WTC11 (cell line): ENCODE measurements around the gene DCAF15. TPM values are rescaled to one million over a fixed set of nuclear protein-coding genes. Genes with fewer than 3 reads are reported as not detected.

Experiments
- ATAC-seq: fragments of 200-7000 bp; cut with Tn5 transposase; 2 replicates; pipeline ENCODE4 v1.10.0; 2021; ENCODE audit warnings: mild to moderate bottlenecking, moderate library complexity
- CTCF ChIA-PET: fragments of 300-600 bp; sonication (Branson Sonifier 250); formaldehyde crosslinking; loops from one replicate; lab custom pipeline; 2021; ENCODE audit warnings: antibody characterized with exemption; lab: Charles Lee
- POLR2A ChIA-PET: fragments of 350-600 bp; sonication (Branson Sonifier 250); formaldehyde crosslinking; loops from one replicate; lab custom pipeline; 2021; ENCODE audit warnings: antibody characterized with exemption; lab: Charles Lee
- DNase-seq: peaks from one replicate; pipeline ENCODE4 v3.0.0; 2021; ENCODE audit warnings: low spot score
- H3K27ac Mint-ChIP-seq: 2 replicates; pipeline ENCODE4 v1.8.0; 2021; ENCODE audit warnings: mixed read lengths
- H3K27me3 Mint-ChIP-seq: 2 replicates; pipeline ENCODE4 v1.8.0; 2021; ENCODE audit warnings: low read depth, mild to moderate bottlenecking, moderate library complexity, mixed read lengths
- H3K36me3 Mint-ChIP-seq: 2 replicates; pipeline ENCODE4 v1.8.0; 2021; ENCODE audit warnings: mixed read lengths
- H3K4me1 Mint-ChIP-seq: 2 replicates; pipeline ENCODE4 v1.8.0; 2022; ENCODE audit warnings: mixed read lengths
- H3K4me3 Mint-ChIP-seq: 2 replicates; pipeline ENCODE4 v1.8.0; 2021; ENCODE audit warnings: mild to moderate bottlenecking, moderate library complexity, mixed read lengths
- H3K9me3 Mint-ChIP-seq: 2 replicates; pipeline ENCODE4 v1.8.0; 2021; ENCODE audit warnings: mixed read lengths
- FOXK1 ChIP-seq: sonication (generic); formaldehyde crosslinking; IDR thresholded peaks from 2 replicates; pipeline ENCODE4 v1.8.0; 2022; ENCODE audit warnings: mild to moderate bottlenecking, moderate library complexity, missing genetic modification reagents
- GTF2I ChIP-seq: fragments of 250-450 bp; sonication (Bioruptor Pico); conservative IDR thresholded peaks from 2 replicates; pipeline ENCODE4 v1.4.0; 2021; ENCODE audit warnings: mild to moderate bottlenecking
- IRF2 ChIP-seq: sonication (generic); formaldehyde crosslinking; IDR thresholded peaks from 2 replicates; pipeline ENCODE4 v1.8.0; 2022; ENCODE audit warnings: low read depth, missing genetic modification reagents, borderline replicate concordance
- NFATC4 ChIP-seq: fragments of 250-450 bp; sonication (Bioruptor Pico); IDR thresholded peaks from 2 replicates; pipeline ENCODE4 v1.9.0; 2021; ENCODE audit warnings: mild to moderate bottlenecking
- NFE2L1 ChIP-seq: sonication (generic); formaldehyde crosslinking; IDR thresholded peaks from 2 replicates; pipeline ENCODE4 v1.8.1; 2023; ENCODE audit warnings: missing genetic modification reagents
- SMAD3 ChIP-seq: sonication (generic); formaldehyde crosslinking; IDR thresholded peaks from 2 replicates; pipeline ENCODE4 v1.8.0; 2022; ENCODE audit warnings: missing genetic modification reagents, mild to moderate bottlenecking, borderline replicate concordance
- total RNA-seq: library from RNA; stranded (reverse); gene quantifications from 3 replicates; pipeline ENCODE4 v1.2.3, GENCODE V29; 2021
- TF ChIP-seq, protein P1 (sequence below): sonication (generic); formaldehyde crosslinking; IDR thresholded peaks from 2 replicates; pipeline ENCODE4 v1.8.1; 2022; ENCODE audit warnings: mild to moderate bottlenecking, moderate library complexity, missing genetic modification reagents
- TF ChIP-seq, protein P2 (sequence below): sonication (generic); formaldehyde crosslinking; IDR thresholded peaks from 2 replicates; pipeline ENCODE4 v1.8.1; 2023; ENCODE audit warnings: mild to moderate bottlenecking, moderate library complexity, missing genetic modification reagents
- TF ChIP-seq, protein P3 (sequence below): fragments of 250-450 bp; sonication (Bioruptor Pico); IDR thresholded peaks from 2 replicates; pipeline ENCODE4 v1.8.0; 2021; ENCODE audit warnings: mild to moderate bottlenecking
- TF ChIP-seq, protein P4 (sequence below): sonication (generic); formaldehyde crosslinking; IDR thresholded peaks from 2 replicates; pipeline ENCODE4 v1.8.0; 2023; ENCODE audit warnings: mild to moderate bottlenecking, missing genetic modification reagents
- TF ChIP-seq, protein P5 (sequence below): fragments of 250-450 bp; sonication (Bioruptor Pico); IDR thresholded peaks from 2 replicates; pipeline ENCODE4 v2.1.2; 2022; ENCODE audit warnings: mild to moderate bottlenecking, moderate library complexity
- TF ChIP-seq, protein P6 (sequence below): sonication (generic); formaldehyde crosslinking; IDR thresholded peaks from 2 replicates; pipeline ENCODE4 v1.8.1; 2022; ENCODE audit warnings: mild to moderate bottlenecking, missing genetic modification reagents, moderate library complexity, borderline replicate concordance
- TF ChIP-seq, protein P7 (sequence below): sonication (generic); formaldehyde crosslinking; IDR thresholded peaks from 2 replicates; pipeline ENCODE4 v1.8.0; 2022; ENCODE audit warnings: mild to moderate bottlenecking, missing genetic modification reagents

Gene DCAF15
- total RNA-seq, 1 experiment from 2014 or later: 82.9 TPM

DNA sequence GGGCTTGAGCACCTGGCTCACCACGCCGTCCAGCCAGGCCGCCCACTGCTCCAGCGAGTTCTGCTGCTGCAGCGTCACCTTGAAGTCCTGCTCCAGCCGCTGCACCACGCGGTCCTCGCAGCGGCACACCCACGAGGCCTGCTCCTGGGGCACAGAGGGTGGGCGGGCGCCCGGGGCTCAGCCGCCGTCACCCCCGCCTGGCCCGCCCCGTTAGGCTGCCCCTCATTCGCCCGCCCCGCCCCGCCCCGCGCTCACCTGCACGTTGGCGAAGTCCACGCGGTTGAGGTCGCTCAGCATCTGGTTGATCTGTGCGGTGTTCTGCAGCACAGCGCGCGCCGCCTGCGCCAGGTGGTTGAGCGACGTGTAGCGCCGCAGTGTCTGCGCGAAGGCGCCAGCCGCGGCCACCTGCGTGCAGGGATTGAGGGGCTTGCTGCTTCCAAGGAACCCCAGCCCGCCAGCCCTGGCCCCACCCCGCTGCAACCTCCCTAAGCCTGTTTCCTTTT, 11.3 kb downstream of the DCAF15 start:
- Mint-ChIP-seq H3K4me3 (peak overlapping the region; percentile 56), H3K9me3 (no peaks in the 10 kb centered on the region), H3K27me3 (peaks cover 3% of the 10 kb centered on the region), H3K27ac (no peak overlapping the region), H3K36me3 (peaks cover 9% of the 10 kb centered on the region; the same call in 1 of the 2 replicates), H3K4me1 (peaks cover 6% of the 10 kb centered on the region)
- TF ChIP-seq FOXK1 (CRISPR knock-in tag) (peak; percentile 50; the same call in 1 of the 2 replicates), NFE2L1 (CRISPR knock-in tag) (no peak)
- TF ChIP-seq, protein P1, sequence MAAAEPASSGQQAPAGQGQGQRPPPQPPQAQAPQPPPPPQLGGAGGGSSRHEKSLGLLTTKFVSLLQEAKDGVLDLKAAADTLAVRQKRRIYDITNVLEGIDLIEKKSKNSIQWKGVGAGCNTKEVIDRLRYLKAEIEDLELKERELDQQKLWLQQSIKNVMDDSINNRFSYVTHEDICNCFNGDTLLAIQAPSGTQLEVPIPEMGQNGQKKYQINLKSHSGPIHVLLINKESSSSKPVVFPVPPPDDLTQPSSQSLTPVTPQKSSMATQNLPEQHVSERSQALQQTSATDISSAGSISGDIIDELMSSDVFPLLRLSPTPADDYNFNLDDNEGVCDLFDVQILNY (CRISPR knock-in tag): 0 out of 2 replicates have a peak, but pooled peaks have one; percentile 50
- TF ChIP-seq, protein P2, sequence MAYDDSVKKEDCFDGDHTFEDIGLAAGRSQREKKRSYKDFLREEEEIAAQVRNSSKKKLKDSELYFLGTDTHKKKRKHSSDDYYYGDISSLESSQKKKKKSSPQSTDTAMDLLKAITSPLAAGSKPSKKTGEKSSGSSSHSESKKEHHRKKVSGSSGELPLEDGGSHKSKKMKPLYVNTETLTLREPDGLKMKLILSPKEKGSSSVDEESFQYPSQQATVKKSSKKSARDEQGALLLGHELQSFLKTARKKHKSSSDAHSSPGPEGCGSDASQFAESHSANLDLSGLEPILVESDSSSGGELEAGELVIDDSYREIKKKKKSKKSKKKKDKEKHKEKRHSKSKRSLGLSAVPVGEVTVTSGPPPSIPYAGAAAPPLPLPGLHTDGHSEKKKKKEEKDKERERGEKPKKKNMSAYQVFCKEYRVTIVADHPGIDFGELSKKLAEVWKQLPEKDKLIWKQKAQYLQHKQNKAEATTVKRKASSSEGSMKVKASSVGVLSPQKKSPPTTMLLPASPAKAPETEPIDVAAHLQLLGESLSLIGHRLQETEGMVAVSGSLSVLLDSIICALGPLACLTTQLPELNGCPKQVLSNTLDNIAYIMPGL (CRISPR knock-in tag): peak; percentile 17; the same call in 1 of the 2 replicates
- peak; percentile 7 for ATAC-seq
- DNase-seq: peak; percentile 61
- POLR2A ChIA-PET: interaction anchor here (0.6 to 3.5 kb wide), 5 partner anchors 11 to 28 kb away, joined by 3 to 23 read pairs (median 5); partner anchors contain the start of genes DCAF15 and PODNL1
- CTCF ChIA-PET: interaction anchor here (0.6 to 3.7 kb wide), 16 partner anchors 10 to 109 kb away, joined by 3 to 30 read pairs (median 10); partner anchors contain the start of genes DCAF15, IL27RA, MISP3 and PODNL1

DNA sequence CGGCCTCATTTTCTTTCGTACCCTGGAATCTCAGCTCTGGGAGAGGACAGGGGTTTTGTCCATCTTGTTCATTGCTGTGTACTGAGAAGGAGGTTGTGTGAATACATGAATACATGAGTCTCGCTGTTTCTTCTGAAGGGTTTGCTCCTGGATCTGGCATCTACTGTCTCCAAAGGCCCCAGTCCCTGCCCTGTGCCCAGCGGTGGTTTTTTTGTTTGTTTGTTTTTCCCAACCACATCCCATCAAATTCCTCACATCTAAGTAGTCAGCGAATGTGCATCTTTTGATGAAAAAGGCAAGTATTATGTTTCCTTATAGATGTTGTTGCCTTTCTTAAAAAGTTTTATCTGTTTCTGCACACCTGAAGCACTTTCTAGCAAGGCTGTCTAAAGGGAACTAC, 12.5 kb downstream of the DCAF15 start:
- H3K9me3 Mint-ChIP-seq: no peaks in the 10 kb centered on the region
- H3K36me3 Mint-ChIP-seq: peaks cover 15% of the 10 kb centered on the region
- peaks cover 3% of the 10 kb centered on the region for H3K27me3 Mint-ChIP-seq
- H3K27ac Mint-ChIP-seq: no peak overlapping the region
- H3K4me1 Mint-ChIP-seq: peaks cover 6% of the 10 kb centered on the region
- DNase-seq (no peak), ATAC-seq (no peak)
- CTCF ChIA-PET: interaction anchor here (3.7 kb wide), 1 partner anchor 95 kb away, joined by 21 read pairs; no protein-coding TSS in a partner anchor
- POLR2A ChIA-PET: no interaction called here
- TF ChIP-seq, protein P2 (CRISPR knock-in tag): no peak
- TF ChIP-seq, protein P3, sequence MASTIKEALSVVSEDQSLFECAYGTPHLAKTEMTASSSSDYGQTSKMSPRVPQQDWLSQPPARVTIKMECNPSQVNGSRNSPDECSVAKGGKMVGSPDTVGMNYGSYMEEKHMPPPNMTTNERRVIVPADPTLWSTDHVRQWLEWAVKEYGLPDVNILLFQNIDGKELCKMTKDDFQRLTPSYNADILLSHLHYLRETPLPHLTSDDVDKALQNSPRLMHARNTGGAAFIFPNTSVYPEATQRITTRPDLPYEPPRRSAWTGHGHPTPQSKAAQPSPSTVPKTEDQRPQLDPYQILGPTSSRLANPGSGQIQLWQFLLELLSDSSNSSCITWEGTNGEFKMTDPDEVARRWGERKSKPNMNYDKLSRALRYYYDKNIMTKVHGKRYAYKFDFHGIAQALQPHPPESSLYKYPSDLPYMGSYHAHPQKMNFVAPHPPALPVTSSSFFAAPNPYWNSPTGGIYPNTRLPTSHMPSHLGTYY (CRISPR knock-in tag): no peak
- no peak overlapping the region for H3K4me3 Mint-ChIP-seq

DNA sequence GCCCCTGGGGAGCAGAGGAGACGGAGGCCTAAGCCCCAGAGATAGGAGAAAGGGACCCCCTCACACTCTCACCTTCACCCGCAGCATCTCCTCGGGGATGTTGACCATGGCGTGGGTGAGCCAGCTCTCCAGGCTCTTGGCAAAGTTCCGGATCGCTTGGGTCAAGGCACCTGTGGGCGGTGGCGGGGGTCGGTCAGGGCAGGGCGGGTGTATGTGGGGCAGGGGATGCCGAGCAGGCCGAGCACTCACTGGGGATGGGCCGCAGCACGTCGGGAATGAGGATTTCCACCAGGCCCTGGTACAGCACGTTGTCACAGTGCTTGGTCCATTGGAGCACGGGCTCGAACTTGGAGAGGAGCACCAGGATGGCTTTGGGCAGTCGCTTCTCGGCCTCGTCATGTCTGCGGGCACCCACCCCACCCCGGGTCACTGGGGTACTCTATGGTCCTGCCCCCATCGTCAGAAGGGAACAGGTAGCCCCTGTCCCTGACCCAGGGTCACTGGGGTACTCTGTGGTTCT, 13.1 kb downstream of the DCAF15 start:
- POLR2A ChIA-PET: interaction anchor here (0.6 kb wide), 1 partner anchor 95 kb away, joined by 3 read pairs; no protein-coding TSS in a partner anchor
- no peak overlapping the region for H3K27ac Mint-ChIP-seq
- TF ChIP-seq, protein P4, sequence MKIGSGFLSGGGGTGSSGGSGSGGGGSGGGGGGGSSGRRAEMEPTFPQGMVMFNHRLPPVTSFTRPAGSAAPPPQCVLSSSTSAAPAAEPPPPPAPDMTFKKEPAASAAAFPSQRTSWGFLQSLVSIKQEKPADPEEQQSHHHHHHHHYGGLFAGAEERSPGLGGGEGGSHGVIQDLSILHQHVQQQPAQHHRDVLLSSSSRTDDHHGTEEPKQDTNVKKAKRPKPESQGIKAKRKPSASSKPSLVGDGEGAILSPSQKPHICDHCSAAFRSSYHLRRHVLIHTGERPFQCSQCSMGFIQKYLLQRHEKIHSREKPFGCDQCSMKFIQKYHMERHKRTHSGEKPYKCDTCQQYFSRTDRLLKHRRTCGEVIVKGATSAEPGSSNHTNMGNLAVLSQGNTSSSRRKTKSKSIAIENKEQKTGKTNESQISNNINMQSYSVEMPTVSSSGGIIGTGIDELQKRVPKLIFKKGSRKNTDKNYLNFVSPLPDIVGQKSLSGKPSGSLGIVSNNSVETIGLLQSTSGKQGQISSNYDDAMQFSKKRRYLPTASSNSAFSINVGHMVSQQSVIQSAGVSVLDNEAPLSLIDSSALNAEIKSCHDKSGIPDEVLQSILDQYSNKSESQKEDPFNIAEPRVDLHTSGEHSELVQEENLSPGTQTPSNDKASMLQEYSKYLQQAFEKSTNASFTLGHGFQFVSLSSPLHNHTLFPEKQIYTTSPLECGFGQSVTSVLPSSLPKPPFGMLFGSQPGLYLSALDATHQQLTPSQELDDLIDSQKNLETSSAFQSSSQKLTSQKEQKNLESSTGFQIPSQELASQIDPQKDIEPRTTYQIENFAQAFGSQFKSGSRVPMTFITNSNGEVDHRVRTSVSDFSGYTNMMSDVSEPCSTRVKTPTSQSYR: no peak
- TF ChIP-seq, protein P5, sequence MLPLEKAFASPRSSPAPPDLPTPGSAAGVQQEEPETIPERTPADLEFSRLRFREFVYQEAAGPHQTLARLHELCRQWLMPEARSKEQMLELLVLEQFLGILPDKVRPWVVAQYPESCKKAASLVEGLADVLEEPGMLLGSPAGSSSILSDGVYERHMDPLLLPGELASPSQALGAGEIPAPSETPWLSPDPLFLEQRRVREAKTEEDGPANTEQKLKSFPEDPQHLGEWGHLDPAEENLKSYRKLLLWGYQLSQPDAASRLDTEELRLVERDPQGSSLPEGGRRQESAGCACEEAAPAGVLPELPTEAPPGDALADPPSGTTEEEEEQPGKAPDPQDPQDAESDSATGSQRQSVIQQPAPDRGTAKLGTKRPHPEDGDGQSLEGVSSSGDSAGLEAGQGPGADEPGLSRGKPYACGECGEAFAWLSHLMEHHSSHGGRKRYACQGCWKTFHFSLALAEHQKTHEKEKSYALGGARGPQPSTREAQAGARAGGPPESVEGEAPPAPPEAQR (CRISPR knock-in tag): no peak
- TF ChIP-seq NFATC4 (CRISPR knock-in tag) (no peak), SMAD3 (CRISPR knock-in tag) (no peak), GTF2I (CRISPR knock-in tag) (no peak), NFE2L1 (CRISPR knock-in tag) (no peak), IRF2 (CRISPR knock-in tag) (no peak)
- TF ChIP-seq, protein P6, sequence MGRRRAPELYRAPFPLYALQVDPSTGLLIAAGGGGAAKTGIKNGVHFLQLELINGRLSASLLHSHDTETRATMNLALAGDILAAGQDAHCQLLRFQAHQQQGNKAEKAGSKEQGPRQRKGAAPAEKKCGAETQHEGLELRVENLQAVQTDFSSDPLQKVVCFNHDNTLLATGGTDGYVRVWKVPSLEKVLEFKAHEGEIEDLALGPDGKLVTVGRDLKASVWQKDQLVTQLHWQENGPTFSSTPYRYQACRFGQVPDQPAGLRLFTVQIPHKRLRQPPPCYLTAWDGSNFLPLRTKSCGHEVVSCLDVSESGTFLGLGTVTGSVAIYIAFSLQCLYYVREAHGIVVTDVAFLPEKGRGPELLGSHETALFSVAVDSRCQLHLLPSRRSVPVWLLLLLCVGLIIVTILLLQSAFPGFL: no peak
- TF ChIP-seq, protein P7, sequence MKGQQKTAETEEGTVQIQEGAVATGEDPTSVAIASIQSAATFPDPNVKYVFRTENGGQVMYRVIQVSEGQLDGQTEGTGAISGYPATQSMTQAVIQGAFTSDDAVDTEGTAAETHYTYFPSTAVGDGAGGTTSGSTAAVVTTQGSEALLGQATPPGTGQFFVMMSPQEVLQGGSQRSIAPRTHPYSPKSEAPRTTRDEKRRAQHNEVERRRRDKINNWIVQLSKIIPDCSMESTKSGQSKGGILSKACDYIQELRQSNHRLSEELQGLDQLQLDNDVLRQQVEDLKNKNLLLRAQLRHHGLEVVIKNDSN (CRISPR knock-in tag): no peak

More for the DNA sequence above, 13.1 kb downstream of the DCAF15 start:
- peaks cover 13% of the 10 kb centered on the region for H3K36me3 Mint-ChIP-seq
- ATAC-seq (no peak), DNase-seq (no peak)
- no peak overlapping the region for H3K4me3 Mint-ChIP-seq
- H3K9me3 Mint-ChIP-seq: no peaks in the 10 kb centered on the region
- peaks cover 6% of the 10 kb centered on the region for H3K4me1 Mint-ChIP-seq
- peaks cover 3% of the 10 kb centered on the region for H3K27me3 Mint-ChIP-seq
- CTCF ChIA-PET: no interaction called here
